ELR (cell line): Measurements from ENCODE around the gene STRN3.
"Not testable (repeated sequence)": the region's sequence is repeated elsewhere in the genome, so short reads cannot be mapped to it uniquely, and the experiment has no call there.

ENCODE experiments used
- DNase-seq: peaks from one replicate; pipeline ENCODE4 v3.0.0-alpha.2; 2015; ENCODE audit warnings: low read depth

STRN3 gene, protein sequence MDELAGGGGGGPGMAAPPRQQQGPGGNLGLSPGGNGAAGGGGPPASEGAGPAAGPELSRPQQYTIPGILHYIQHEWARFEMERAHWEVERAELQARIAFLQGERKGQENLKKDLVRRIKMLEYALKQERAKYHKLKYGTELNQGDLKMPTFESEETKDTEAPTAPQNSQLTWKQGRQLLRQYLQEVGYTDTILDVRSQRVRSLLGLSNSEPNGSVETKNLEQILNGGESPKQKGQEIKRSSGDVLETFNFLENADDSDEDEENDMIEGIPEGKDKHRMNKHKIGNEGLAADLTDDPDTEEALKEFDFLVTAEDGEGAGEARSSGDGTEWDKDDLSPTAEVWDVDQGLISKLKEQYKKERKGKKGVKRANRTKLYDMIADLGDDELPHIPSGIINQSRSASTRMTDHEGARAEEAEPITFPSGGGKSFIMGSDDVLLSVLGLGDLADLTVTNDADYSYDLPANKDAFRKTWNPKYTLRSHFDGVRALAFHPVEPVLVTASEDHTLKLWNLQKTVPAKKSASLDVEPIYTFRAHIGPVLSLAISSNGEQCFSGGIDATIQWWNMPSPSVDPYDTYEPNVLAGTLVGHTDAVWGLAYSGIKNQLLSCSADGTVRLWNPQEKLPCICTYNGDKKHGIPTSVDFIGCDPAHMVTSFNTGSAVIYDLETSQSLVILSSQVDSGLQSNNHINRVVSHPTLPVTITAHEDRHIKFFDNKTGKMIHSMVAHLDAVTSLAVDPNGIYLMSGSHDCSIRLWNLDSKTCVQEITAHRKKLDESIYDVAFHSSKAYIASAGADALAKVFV

GRCh38 chr14:31026077-31026449 lies at the start of gene STRN3:
Gene STRN3, minus strand, starts transcription at chr14:31026379. Its CDS starts 194 bp downstream, at chr14:31026185.
- no peak for DNase-seq

DNA sequence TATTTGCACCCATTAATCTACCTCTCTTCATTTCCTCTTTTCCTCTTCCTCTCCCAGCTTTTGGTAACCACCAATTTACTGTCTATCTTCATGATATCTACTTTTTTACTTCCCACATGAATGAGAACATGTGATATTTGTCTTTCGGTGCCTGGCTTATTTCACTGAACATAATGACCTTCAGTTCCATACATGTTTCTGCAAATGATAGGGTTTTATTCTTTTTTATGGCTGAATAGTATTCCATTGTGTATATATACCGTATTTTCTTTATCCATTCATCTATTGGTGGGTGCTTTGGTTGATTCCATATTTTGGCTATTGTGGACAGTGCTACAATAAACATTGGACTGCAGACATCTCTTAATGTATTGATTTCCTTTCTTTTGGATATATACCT lies 49.0 kb upstream of the STRN3 start:
- no peak for DNase-seq

DNA sequence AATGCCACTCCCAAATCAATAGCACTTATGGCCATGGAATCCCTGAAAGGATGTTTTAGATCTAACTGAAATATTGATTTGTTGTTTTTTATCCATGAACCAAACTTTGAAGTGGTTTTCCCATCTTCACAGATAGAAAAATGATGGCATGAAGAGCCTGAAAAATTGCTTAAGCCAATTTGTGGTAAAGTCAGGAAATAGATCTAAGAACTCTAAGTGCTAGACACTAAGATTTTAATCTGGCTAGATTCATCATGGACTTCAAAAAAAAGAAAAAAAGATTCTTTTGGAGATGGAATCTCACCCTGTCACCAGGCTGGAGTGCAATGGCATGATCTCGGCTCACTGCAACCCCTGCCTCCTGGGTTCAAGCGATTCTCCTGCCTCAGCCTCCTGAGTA lies 45.0 kb upstream of the STRN3 start:
- DNase-seq = no peak

DNA sequence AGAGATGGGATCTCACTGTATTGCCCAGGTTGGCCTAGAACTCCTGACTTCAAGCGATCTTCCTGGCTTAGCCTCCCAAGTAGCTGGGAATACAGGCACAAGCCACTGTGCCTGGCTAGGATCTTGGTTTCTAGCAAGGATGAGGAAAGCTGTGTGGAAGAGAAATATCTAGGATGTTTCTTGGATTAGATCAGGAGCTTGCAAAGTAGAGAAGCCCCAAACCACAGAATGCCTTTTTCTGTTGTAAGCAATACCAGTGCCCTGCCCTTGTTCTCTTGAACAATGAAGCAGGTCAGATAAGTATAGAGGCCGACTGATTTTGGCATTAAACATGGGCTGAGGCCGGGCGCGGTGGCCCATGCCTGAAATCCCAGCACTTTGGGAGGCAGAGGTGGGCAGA lies 44.3 kb upstream of the STRN3 start:
- DNase-seq = peak; percentile 86

DNA sequence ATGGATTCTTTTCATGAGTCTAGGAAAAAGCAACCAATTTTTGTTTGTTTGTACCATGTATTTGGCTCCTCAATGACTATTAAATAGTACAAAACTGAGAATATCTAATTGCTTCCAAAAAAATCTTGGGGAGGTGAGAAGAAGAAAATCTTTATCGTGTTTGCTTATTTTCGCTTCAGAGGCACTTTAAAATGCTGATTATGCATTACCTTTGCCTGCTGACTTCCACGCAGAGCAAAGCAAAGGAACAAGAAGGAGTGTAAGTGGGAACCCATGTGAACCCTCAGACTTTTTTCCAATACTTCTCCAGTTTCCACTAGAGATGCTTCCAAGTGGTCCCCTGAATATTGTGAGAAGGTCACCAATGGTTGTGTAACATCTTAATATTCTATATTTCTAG lies 43.2 kb upstream of the STRN3 start:
- no peak for DNase-seq

DNA sequence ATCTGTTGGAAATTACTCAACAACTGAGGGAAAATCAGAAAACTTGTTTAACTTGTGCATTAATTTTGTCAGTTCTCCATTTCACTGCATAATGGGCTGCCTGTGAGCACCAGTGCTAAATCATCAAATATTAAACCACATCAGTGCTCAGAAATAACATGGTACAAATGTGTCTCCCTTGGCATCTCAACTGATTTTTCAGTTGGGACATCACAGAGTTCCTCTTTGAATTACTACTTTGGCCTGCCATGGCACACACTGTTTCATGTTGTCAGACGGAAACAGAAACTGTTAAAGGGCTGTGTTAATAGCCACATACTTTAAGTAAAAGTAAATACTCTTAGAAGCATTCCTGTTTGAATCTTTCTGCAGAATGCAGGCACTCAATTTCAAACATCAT lies 42.1 kb upstream of the STRN3 start:
- DNase-seq = no peak

DNA sequence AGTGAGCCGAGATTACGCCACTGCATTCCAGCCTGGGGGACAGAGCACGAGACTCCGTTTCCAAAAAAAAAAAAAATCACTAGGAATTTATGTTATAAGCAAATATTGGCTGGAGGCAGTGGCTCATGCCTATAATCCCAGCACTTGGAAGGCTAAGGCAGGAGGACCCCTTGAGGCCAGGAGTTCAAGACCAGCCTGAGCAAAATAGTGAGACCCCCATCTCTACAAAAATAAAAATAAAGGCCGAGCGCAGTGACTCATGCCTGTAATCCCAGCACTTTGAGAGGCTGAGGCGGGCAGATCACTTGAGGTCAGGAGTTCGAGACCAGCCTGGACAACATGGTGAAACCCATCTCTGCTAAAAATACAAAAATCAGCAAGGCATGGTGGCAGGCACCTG lies 36.7 kb upstream of the STRN3 start:
- not testable (repeated sequence) for DNase-seq

- no peak for DNase-seq
Measured at GRCh38 chr14:31060253-31060875, 34.2 kb upstream of the STRN3 start.

DNA sequence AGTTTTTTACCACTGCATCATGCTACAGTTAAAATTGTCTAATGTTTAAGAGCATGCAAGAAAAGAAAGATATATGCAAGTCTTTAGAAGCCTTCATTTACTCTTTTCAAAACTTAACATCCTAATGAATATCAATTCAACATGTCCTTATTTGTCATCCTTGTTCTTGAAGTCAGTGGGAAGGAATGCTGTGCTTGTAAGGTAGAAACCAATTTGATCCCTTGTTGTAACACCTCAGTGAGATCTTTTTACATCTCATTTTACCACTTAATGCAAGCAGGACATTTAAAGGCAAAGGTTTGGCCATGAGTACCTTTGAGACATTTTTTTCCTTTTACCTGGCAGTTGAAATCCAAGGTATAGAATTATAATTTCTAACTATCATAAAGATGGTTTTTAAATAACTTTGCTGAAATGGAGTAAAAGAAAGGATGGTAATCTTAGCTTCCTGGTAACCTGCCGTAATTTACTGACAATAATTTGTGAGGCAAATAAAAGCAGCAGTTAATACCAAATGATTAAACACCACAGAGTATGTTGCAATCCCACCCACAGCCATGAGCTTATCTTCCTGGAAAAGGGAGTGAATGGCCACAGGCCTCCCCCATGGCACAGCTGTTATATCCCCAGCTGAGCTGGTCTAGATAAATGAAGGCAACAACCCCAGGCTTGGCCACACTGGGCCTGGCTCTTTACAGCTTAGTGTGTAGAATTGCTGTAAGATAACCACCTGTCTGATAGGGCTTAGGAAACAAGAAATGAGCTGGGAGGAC lies 33.2 kb upstream of the STRN3 start:
- DNase-seq = peak; percentile 49

DNA sequence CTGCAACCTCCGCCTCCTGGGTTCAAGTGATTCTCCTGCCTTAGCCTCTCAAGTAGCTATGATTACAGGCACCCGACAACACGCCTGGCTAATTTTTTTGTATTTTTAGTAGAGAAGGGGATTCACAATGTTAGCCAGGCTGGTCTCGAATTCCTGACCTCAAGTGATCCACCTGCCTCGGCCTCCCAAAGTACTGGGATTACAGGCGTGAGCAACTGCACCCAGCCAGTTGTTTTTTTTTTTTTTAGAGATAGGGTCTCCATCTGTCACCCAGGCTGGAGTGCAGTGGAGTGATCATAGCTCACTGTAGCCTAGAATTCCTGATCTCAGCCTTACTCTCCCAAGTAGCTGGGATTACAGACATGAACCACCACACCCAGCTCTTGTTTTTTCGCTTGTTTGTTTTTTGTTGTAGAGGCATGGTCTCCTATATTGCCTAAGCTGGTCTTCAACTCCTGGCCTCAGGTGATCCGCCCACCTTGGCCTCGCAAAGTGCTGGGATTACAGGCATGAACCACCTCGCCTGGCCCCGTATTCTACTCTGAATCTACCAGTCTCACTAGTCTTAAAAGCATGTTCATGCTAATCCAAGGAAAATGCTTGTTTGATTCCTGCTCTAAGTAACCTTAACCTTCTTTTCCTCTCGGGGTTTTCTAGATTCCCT lies 31.7 kb upstream of the STRN3 start:
- DNase-seq = no peak

DNA sequence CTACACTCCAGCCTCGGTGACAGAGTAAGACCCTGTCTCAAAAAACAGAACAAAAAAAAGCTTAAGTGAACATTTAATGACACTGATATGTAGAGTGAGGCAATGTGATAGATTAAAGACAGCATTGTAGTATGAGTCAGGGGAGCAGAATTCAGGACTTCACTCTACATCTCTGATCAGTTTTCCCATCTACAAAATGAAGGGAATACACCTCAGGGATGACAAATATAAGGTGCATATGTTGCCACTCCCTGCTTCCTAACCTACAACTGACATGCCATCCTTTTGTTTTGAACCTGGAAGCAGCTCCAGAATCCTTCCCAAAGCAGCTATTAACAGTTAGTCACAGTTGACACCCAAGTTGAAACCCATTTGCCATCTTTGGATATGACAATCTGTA lies 30.9 kb upstream of the STRN3 start:
- no peak for DNase-seq

- DNase-seq = not testable (repeated sequence)
Measured at GRCh38 chr14:31052905-31053586, 26.9 kb upstream of the STRN3 start.

GRCh38 chr14:31051511-31051910 lies 25.3 kb upstream of the STRN3 start:
- peak; percentile 37 for DNase-seq

DNA sequence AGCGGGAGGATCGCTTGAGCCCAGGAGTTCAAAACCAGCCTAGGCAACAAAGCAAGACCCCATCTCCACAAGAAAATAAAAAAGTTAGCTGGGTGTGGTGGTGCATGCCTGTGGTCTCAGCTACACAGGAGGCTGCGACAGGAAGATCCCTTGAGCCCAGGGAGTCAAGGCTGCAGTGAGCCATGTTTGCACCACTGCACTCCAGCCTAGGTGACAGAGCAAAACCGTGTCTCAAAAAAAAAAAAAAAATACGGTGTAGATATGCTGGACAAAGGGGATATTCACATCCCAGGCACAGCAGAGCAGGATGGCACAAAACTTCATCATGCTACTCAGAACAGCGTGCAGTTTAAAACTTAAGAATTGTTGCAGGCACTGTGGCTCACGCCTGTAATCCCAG lies 24.8 kb upstream of the STRN3 start:
- DNase-seq = no peak

- DNase-seq = no peak
Measured at GRCh38 chr14:31047503-31047902, 21.3 kb upstream of the STRN3 start.

- no peak for DNase-seq
Measured at GRCh38 chr14:31045501-31046080, 19.4 kb upstream of the STRN3 start.

DNA sequence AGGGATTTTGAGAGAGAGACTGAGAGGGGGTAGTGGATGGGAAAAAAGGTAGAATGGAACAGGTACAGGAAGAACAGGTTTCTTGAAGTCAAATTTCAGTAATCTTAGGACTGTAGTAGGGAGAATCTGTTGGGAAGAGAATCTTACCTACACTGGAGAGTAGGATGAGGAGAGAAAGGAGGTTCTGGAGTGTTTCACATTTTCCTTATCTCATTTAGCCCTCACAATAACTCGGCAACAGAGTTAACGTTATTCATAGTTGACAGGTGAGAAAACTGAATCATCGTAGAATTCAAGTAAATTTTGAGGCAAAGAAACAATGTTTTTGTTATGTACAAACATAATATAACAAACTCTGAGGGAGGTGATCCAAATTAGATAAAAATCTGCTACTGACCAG lies 17.2 kb upstream of the STRN3 start:
- DNase-seq = no peak

GRCh38 chr14:31042893-31043292 lies 16.7 kb upstream of the STRN3 start:
- DNase-seq = not testable (repeated sequence)

GRCh38 chr14:31042300-31042699 lies 16.1 kb upstream of the STRN3 start:
- DNase-seq = no peak

- peak; percentile 22 for DNase-seq
Measured at GRCh38 chr14:31038521-31039166, 12.5 kb upstream of the STRN3 start.
